Smooth muscle cell (in vitro differentiated cells): Measurements from ENCODE around the gene LMX1B. TPM values are rescaled to one million over a fixed set of nuclear protein-coding genes. Genes with fewer than 3 reads are reported as not detected.

Source experiments
- DNase-seq: peaks from one replicate; lab custom pipeline; 2025; ENCODE audit not compliant: unreplicated experiment; lab: John Stamatoyannopoulos, UW
- H2AFZ ChIP-seq: fragments of 200-600 bp; sonication (generic); 2 replicates; pipeline ENCODE4 v1.6.0; 2016; ENCODE audit warnings: antibody characterized with exemption, low read depth, mild to moderate bottlenecking
- H3F3A ChIP-seq: fragments of 200-600 bp; sonication (generic); 2 replicates; pipeline ENCODE4 v1.6.0; 2017; ENCODE audit warnings: antibody characterized with exemption, low read depth
- H3K27ac ChIP-seq: fragments of 200-600 bp; sonication (generic); 2 replicates; pipeline ENCODE4 v1.5.1; 2016; ENCODE audit warnings: low read depth, mild to moderate bottlenecking
- H3K27me3 ChIP-seq: fragments of 200-600 bp; sonication (generic); 2 replicates; pipeline ENCODE4 v1.6.1; 2016; ENCODE audit warnings: low read depth, mild to moderate bottlenecking
- H3K36me3 ChIP-seq: fragments of 200-600 bp; sonication (generic); 2 replicates; pipeline ENCODE4 v1.5.1; 2016; ENCODE audit warnings: low read depth
- H3K4me1 ChIP-seq: fragments of 200-600 bp; sonication (generic); 2 replicates; pipeline ENCODE4 v1.5.1; 2016; ENCODE audit warnings: low read depth
- H3K4me2 ChIP-seq: fragments of 200-600 bp; sonication (generic); 2 replicates; pipeline ENCODE4 v1.6.0; 2016; ENCODE audit warnings: mild to moderate bottlenecking
- H3K4me3 ChIP-seq: fragments of 200-600 bp; sonication (generic); 2 replicates; pipeline ENCODE4 v1.5.1; 2016; ENCODE audit warnings: mild to moderate bottlenecking
- H3K79me2 ChIP-seq: fragments of 200-600 bp; sonication (generic); 2 replicates; pipeline ENCODE4 v1.6.0; 2016; ENCODE audit warnings: low read depth, mild to moderate bottlenecking
- H3K9ac ChIP-seq: fragments of 200-600 bp; sonication (generic); 2 replicates; pipeline ENCODE4 v1.6.0; 2016; ENCODE audit warnings: low read depth
- H3K9me3 ChIP-seq: fragments of 200-600 bp; sonication (generic); replicated peaks from 2 replicates; pipeline ENCODE4 v1.5.1; 2016; ENCODE audit warnings: low read depth
- H4K20me1 ChIP-seq: fragments of 200-600 bp; sonication (generic); 2 replicates; pipeline ENCODE4 v1.6.0; 2016; ENCODE audit warnings: low read depth
- WGBS: methylation state at CpG from one replicate; pipeline ENCODE4 v1.1.7; 2016; ENCODE audit warnings: low lambda C conversion rate; 5-methylcytosine and 5-hydroxymethylcytosine counted together
- polyA plus RNA-seq: library from polyadenylated mRNA; unstranded; fragments of >200 nt; fragmentation: Nextera tagmentation; extraction: Ambion mirVana; gene quantifications from 2 replicates; pipeline ENCODE4 v1.2.1, GENCODE V29; 2016
- total RNA-seq: library from RNA; depleted of rRNA; stranded (reverse); fragments of >200 nt; gene quantifications from 2 replicates; pipeline ENCODE4 v1.2.3, GENCODE V29; 2014
- TF ChIP-seq, protein P1 (sequence below): fragments of 200-600 bp; sonication (generic); IDR thresholded peaks from 2 replicates; pipeline ENCODE4 v1.5.1; 2017; ENCODE audit warnings: borderline replicate concordance, mild to moderate bottlenecking, antibody characterized with exemption; ENCODE audit not compliant: insufficient read depth, poor library complexity, severe bottlenecking

Gene LMX1B
- total and polyA plus RNA-seq, 2 experiments from 2014 or later: not detected

DNA sequence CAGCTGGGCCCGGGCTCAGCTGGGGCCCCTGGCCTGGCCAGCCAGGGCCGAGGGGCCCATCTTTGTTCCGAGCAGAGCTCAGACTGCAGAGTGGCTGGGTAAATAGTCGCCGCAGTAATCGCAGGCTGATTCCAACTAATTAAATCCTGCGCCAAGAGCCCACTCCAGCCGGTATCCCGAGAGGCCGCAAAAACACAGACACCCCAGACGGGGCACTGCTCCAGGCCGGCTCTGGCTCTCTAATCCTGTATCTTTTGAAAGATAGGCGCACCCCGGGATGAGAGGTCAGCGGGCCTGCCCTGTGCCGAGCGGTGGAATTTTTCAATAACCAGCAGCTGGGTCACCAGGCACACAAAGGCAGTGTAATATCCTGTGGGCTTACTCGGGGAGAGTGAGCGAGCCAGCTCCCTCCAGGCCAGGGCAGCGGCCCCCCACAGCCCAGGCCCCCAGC, 57.7 kb downstream of the LMX1B start:
- TF ChIP-seq, protein P1, sequence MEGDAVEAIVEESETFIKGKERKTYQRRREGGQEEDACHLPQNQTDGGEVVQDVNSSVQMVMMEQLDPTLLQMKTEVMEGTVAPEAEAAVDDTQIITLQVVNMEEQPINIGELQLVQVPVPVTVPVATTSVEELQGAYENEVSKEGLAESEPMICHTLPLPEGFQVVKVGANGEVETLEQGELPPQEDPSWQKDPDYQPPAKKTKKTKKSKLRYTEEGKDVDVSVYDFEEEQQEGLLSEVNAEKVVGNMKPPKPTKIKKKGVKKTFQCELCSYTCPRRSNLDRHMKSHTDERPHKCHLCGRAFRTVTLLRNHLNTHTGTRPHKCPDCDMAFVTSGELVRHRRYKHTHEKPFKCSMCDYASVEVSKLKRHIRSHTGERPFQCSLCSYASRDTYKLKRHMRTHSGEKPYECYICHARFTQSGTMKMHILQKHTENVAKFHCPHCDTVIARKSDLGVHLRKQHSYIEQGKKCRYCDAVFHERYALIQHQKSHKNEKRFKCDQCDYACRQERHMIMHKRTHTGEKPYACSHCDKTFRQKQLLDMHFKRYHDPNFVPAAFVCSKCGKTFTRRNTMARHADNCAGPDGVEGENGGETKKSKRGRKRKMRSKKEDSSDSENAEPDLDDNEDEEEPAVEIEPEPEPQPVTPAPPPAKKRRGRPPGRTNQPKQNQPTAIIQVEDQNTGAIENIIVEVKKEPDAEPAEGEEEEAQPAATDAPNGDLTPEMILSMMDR: no peak
- no peaks in the 10 kb centered on the region for H3K9me3 ChIP-seq
- no peaks in the 10 kb centered on the region for H3K36me3 ChIP-seq
- no peaks in the 10 kb centered on the region for H3F3A ChIP-seq
- 43% methylated on average over 19 of the region's 20 CpGs for WGBS
- DNase-seq: no peak
- H3K9ac ChIP-seq: no peak overlapping the region
- H3K27ac ChIP-seq: no peak overlapping the region
- H3K4me1 ChIP-seq: peaks cover 28% of the 10 kb centered on the region
- H2AFZ ChIP-seq: no peak overlapping the region
- no peaks in the 10 kb centered on the region for H3K79me2 ChIP-seq
- no peak overlapping the region for H3K4me2 ChIP-seq
- no peak overlapping the region for H3K4me3 ChIP-seq
- H4K20me1 ChIP-seq: no peaks in the 10 kb centered on the region
- H3K27me3 ChIP-seq: peaks cover 73% of the 10 kb centered on the region

GRCh38 chr9:126671983-126672382, 58.3 kb downstream of the LMX1B start:
- H3K79me2 ChIP-seq: no peaks in the 10 kb centered on the region
- H3K4me2 ChIP-seq: no peak overlapping the region
- TF ChIP-seq, protein P1: no peak
- H3K9ac ChIP-seq: no peak overlapping the region
- no peak overlapping the region for H3K27ac ChIP-seq
- 76% methylated on average over 6 of the region's 6 CpGs for WGBS
- H3K27me3 ChIP-seq: peaks cover 73% of the 10 kb centered on the region
- no peaks in the 10 kb centered on the region for H4K20me1 ChIP-seq
- no peaks in the 10 kb centered on the region for H3K36me3 ChIP-seq
- H3F3A ChIP-seq: no peaks in the 10 kb centered on the region
- DNase-seq: no peak
- H3K4me3 ChIP-seq: no peak overlapping the region
- H2AFZ ChIP-seq: no peak overlapping the region
- H3K4me1 ChIP-seq: peaks cover 31% of the 10 kb centered on the region
- no peaks in the 10 kb centered on the region for H3K9me3 ChIP-seq

GRCh38 chr9:126672634-126673284, 59.0 kb downstream of the LMX1B start:
- Histone ChIP-seq H3K36me3 (no peaks in the 10 kb centered on the region), H4K20me1 (no peaks in the 10 kb centered on the region), H3K27me3 (peaks cover 73% of the 10 kb centered on the region), H3F3A (no peaks in the 10 kb centered on the region), H3K4me2 (no peak overlapping the region), H3K9ac (no peak overlapping the region), H3K27ac (no peak overlapping the region), H3K9me3 (no peaks in the 10 kb centered on the region), H3K4me1 (peaks cover 31% of the 10 kb centered on the region), H3K4me3 (no peak overlapping the region), H2AFZ (no peak overlapping the region), H3K79me2 (no peaks in the 10 kb centered on the region)
- DNase-seq: no peak
- 86% methylated on average over 17 of the region's 18 CpGs for WGBS
- TF ChIP-seq, protein P1: no peak
